ENCODE results near the gene PI16.
"Not testable (repeated sequence)": the region's sequence is repeated elsewhere in the genome, so short reads cannot be mapped to it uniquely, and the experiment has no call there.

The PI16 gene

DNA sequence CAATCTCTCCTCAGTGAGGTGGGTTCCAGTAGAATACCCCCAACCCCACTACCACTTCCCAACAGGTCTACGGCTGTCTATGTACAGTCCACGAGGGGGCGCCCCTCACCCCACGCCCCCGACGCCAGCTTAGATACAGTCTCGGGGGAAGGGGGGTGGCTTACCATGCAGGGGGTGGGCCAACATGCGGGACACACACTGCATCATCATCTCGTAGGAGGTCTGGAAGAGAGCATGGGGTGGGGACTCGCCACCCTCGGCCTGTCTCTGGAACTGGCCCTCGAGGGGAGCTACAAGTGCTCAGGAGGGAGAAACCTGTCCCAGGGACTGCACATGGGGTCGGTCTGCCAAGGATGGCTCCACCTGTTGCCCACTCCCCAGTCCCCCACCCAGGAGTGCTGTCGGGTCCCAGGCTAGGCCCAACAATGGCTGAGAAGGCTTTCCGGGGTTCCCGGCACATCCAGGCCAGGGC lies 23.0 kb downstream of the PI16 start:
- no peak for DNase-seq

DNA sequence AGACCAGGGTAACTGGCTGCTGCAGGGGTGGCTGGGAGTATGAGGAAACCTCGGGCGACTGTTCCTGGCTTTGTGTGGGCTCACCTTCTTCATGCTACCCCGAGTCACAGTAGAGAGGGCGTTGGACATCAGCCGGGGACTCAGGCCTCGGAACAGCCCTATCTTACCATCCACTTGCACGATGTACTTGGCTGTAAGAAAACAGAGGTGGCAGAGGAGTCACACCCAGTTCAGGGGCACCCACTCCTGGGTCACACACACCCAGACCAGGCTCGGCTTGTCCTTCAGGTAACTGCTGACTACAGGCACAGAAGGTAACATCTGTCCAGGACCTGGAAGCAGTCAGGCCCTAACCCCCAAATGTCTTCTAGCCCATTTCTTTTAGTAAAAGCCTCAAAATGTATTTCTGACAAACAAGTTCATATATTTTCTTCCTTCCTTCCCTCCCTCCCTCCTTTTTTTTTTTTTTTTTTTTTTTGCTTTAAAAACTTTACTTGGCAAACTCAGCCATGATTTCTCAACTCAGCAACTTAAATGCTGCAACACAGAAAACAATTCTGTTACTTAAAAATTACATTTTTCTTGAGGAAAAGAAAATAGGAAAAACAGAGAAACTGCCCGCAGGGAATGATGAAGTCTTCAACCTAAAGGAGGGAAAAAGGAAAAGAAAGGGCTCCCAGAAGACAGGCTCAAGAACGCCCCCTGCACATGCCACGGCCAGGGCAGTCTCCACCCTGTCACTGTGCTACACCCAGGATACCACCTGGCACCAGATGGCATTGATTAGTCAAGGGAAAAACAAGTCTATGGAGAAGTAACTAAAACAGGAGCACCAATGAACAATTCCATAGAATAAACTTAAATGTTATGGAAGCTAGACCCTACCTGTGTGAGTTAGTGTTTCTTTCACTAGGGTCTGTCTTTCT lies 24.1 kb downstream of the PI16 start:
- DNase-seq, result no peak

- DNase-seq, result no peak
These were observed 24.8 kb downstream of the PI16 start for GRCh38 chr6:36979347-36979742.

DNA sequence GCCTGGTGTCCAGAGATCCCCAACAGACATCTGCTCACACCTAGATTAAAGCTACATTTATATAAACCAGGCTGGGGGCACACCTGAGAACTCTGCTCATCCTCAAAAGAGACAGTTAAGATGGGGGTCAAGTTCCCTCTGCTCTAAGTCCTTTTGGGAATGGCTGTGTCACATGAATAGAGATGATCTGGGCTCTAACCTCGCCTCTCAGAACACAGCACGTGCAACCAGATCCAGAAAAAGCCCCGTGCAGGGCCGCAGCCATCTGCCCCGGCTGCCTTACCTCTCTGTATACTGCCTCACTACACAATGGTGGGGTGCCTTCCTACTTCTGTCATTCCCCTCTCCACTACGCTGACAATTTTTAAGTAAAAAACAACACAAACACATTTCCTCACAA lies 25.6 kb downstream of the PI16 start:
- DNase-seq, result no peak

DNA sequence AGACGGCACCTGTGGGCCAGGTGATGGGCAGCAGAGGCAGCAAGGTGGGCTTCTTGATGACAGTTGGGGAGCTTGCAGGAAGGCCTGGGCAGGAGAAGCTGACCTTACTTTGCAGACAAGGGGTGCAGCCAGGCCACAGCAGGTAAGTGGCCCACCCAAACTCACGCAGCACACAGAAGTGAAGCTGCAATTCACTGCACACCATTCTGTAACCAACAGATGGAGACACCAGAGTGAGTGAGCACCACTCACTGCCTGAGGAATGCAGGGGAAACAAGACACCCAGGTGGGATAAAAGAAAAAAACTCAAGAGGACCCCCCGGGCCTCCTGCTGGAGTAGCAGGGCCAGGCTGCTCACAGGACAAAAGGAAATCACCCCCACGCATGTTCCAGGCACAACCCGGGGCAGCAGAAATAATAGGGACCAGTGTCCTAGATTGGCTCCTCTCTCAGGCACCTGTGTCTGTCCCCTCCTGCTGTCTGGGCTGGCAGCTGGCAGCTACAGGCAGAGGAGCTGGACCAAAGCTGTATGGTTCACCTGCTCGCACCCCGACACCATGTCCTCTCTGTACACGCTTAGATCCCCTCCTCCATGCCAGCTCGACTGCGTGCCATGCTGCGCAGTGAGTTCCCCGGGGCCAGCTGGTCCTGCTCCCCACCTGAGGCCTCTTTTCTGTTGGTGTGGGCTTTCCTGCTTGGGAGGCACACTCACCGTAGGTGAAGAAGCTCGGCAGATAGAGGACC lies 26.5 kb downstream of the PI16 start:
- DNase-seq, result no peak

- DNase-seq, result no peak
These were observed 29.0 kb downstream of the PI16 start for GRCh38 chr6:36983538-36983937.

DNA sequence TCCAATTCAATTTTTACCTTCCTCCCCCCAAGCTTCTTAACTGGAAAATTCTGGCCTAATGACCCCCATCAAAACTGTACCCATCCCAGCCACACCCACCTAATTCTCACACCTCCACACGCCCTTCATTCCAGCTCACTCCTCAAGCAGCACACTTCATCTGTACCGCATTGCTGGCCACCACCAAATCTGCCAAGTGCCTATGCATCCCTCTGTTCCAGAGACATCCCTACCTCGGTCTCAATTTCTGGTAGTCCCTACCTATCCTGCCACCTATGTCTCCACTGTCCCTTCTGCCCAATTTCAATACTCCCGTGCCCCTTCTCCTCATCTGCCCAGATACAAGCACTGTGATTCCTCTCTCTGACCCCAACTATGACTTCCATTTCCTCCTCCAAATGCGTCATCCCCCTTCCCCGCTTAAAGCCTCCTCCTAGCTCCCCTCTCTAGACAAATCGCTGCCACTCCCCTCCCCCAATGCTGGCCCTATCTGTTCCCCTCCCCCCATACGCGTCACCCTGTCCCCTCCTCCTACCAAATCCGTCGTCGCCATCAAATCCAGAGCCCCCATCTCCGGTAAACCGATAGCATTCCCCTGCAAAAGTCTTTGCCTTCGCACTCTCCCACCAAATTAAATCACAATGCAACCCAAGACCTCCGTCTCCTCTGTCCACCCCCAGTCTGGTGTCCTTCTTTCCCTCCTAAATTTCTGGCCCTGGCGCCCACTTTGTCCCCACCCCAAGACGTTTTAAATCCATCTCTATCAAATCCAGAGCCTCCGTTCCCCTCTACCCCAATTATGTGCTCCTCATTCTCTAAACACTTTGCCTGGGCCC lies 30.3 kb downstream of the PI16 start:
- DNase-seq, result peak; percentile 79

DNA sequence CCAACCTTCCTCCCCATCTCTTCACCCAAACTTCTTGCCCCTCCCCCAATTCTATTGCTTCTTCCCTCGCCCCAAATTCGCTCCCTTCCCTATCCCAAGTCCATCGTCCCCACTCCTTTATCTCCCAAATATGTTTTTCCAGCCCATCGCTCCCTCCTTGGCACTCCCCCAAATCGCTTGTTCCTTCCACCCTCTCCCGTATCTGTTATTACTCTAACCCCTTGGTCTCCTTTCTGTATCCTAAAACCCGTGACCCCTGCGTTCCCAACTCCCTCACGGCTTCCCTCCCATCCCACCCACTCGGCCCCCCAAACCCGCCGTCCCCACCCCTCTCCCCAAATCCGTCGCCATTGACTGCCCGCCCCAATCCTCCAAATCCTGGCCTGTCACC lies 30.9 kb downstream of the PI16 start:
- no peak for DNase-seq

GRCh38 chr6:36985808-36986703 lies 31.5 kb downstream of the PI16 start, which contains the start of gene MTCH1:
Gene MTCH1, minus strand, starts transcription at chr6:36986196. Its CDS starts 23 bp downstream, at chr6:36986173.
- DNase-seq, result peak; percentile 96

GRCh38 chr6:36986704-36987047 lies 32.1 kb downstream of the PI16 start:
- DNase-seq, result no peak

GRCh38 chr6:36989264-36989663 lies 34.7 kb downstream of the PI16 start:
- DNase-seq, result no peak

DNA sequence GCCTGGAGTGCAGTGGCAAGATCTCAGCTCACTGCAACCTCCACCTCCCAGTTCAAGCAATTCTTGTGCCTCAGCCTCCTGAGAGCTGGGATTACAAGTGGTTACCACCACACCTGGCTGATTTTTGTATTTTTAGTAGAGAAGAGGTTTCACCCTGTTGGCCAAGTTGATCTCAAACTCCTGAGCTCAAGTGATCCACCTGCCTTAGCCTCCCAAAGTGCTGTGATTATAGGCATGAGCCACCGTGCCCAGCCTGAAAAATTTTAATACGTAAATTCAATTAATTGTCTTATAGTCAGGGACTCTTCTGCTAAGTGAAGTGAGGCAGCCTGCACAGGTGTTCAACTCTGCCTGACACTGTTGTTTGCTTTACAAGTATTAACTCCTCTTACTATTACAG lies 35.9 kb downstream of the PI16 start:
- DNase-seq, result not testable (repeated sequence)

DNA sequence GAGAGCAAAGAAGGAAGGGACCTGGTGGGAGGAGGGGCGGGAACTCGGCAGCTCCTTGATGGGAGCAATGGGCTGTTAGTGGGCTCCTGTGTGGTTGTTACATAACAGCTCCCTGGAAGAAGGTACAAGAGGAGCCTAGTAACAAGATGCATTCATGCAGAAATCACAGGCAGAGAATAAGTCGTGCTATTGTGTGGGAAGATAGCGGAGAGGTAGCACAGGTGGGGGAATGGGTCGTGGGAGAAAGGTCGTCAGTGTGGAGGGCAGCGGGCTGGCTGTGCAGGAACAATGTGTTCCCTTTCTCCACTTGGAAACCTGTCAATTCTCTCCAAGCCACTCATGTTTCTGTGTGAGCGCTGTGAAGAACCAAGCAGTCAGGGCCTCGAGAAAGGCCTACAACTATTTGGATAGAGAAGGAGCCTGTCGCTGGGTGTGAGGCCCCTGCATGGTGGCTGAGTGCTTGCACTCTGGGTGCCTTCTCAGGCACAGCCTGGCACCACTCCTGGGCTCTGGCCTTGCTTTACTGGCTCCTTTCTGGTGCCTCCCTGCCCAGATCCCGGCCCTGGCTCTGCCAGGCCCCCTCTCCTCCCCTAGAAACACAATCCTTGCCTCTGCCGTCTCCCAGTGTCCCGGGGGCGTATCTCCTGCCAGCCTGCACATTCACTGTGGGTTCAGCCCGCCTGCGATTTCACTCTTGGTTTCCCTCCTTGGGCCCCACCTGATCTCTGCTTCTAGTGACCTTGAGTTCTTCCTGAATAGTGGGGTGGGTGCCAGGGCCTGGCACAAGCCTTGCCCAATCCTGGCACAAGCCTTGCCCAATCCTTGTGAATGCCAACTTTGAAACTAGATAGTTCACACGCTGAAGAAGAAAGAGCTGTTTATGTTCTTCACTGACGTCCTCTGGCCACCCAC lies 43.5 kb downstream of the PI16 start:
- DNase-seq, result no peak

DNA sequence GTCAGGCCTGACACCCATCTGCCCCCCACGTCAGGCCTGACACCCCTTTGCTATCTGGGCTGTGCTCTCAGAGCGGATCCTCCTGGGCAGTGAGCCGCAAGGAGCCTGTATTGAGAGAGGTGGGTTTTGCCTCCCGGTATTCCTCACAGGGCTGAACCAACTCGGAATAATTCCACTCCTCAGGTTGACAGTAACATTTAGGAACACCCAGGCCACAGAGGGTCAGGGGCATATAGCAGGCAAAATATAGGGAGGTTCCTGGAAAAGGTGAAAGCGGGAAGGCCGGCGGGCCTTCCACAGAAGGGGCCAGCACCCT lies 44.1 kb downstream of the PI16 start:
- DNase-seq, result no peak

DNA sequence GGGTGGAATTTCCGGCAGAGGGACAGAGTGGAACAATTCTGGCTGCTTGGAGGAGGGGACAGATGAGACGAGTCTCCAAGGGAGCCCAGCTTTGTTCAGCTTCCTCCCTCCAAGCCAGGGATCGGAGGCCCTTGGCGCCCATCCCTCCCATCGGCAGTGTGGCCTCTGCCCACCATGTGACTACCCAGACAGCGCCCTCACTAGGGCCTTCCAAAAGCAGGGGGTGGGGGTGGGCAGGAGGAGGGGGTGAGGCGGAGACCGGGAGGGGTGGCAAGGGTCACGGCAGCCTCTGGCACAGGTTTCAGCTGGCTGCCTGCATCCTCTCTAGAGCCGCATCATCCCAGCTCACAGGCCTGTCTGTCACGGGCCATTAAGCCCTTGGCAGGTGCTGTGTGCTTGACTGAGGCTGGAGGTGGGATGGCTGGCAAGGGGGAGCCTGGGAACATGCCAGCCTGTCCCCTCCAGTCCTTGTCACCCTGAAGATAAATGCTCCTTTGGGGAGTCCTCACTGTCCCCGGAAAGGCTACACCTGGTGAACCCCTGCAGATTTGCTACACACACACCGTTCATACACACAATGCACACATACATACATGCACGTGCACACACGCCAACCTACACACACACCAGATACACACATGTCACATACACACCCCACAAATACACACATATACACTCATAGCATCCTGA lies 44.7 kb downstream of the PI16 start:
- no peak for DNase-seq

- no peak for DNase-seq
These were observed 45.2 kb downstream of the PI16 start for GRCh38 chr6:36999751-37000125.

DNA sequence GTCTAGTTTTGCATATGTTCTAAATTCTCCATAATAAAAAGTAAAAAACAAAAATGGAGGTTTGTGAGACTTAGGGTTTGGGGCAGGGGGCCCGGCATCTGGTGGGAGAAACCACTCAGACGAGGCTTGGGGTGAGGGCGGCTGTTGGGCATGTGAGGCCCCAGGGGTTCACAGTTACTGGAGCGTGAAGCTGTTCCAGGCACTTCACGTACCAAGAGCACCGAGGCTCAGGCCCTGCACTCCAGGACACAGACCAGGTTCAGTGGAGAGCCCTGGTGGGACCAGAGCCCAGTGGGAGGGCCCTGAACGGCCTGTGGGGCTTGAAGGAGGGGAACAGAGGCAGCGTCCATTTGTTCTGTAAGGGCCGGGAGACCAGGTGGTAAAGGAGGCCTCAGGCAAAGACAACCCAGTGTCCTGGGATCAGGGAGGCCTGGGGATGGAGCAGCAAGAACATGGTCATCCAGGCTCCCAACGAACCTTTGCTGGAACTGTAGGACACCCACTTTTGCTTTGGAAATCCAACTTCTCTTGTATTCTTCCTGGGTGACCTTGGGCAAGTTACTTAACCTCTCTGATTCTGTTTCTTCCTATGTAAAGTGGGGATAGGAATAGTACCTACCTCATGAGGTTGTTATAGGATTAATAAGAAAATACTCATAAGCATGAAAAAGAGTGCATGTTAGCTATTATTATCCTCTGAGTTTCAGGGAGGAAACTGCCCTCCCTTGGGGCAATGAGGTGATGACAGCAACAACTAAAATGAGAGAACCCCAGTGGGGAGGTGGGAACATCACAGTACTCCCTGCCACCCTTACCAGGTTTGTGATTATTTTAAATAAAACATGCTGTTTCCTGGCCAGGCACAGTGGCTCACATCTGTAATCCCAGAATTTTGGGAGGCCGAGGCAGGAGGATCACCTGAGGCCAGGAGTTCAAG lies 49.8 kb downstream of the PI16 start:
- DNase-seq, result no peak

GRCh38 chr6:37005061-37005810 lies 50.7 kb downstream of the PI16 start, which contains the start of gene FGD2:
Gene FGD2, plus strand, starts transcription at chr6:37005655. Its CDS starts 163 bp downstream, at chr6:37005818.
- no peak for DNase-seq
